ENCODE measurements around the gene GNAZ.

Gene GNAZ

GRCh38 chr22:23146478-23147205 lies 76.3 kb downstream of the GNAZ start:
- TF ChIP-seq, protein P1, sequence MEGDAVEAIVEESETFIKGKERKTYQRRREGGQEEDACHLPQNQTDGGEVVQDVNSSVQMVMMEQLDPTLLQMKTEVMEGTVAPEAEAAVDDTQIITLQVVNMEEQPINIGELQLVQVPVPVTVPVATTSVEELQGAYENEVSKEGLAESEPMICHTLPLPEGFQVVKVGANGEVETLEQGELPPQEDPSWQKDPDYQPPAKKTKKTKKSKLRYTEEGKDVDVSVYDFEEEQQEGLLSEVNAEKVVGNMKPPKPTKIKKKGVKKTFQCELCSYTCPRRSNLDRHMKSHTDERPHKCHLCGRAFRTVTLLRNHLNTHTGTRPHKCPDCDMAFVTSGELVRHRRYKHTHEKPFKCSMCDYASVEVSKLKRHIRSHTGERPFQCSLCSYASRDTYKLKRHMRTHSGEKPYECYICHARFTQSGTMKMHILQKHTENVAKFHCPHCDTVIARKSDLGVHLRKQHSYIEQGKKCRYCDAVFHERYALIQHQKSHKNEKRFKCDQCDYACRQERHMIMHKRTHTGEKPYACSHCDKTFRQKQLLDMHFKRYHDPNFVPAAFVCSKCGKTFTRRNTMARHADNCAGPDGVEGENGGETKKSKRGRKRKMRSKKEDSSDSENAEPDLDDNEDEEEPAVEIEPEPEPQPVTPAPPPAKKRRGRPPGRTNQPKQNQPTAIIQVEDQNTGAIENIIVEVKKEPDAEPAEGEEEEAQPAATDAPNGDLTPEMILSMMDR (IDR thresholded peaks at IDR 0.05) = no peak

DNA sequence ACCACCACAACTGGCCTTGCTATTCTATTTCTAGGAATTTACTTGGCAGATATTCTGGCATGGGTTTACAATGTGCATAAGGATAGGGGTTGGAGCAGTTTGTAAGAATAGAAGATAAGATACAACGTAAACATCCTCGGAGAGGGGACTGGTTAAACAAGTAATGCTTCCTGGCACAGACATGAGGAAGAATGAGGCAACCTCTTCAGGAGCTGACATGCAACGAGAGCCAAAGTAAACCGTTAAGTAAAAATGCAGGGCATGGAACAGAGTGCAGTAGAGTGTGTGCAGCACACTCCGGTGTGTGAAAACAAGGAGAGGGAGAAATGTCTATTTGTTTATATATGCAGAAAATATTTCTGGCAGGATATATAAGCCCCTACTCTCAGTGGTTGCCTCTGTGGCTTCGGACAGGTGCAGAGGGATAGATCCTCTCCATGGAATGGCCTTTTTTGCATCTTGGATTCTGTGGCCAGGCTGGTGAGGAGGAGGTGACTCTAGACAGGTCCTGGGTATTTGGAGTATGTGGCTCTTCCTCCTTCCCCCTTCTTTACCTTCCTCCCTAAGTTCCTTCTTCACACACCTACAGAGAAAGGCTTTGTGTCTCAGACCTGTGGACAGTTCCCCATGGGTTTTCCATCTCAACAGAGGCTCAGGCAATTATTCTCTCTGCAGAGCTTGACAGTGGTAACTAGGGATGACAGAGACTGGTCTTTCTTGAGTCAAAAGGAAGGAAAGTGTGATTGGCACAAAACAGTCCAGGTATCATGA lies 77.5 kb downstream of the GNAZ start:
- TF ChIP-seq, protein P1 (IDR thresholded peaks at IDR 0.05) = no peak

GRCh38 chr22:23149743-23150238 lies 79.5 kb downstream of the GNAZ start:
- TF ChIP-seq, protein P1 (IDR thresholded peaks at IDR 0.05) = no peak

DNA sequence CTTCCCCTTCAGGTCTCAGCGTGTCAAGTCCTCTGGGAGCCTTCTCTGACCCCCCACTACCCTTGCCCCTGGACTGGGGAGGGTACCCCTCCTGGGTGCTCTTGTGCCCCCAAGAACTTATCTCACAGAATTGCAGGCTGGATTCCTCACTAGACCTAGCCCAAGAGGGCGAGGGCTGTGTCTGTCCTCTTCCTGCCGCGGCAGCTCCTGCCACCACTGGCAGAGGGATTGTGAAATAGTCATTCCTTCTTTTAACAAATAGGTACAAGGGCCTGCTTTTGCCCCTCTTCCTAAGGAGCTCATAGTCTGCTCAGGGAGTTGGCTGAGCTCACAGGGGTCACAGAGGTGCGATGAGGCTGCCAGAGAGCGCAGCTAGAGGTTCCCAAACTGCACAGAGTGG lies 80.4 kb downstream of the GNAZ start:
- TF ChIP-seq, protein P1 (IDR thresholded peaks at IDR 0.05) = no peak

- TF ChIP-seq, protein P1 (IDR thresholded peaks at IDR 0.05) = no peak
Measured at GRCh38 chr22:23151827-23152226, 81.5 kb downstream of the GNAZ start.

GRCh38 chr22:23152238-23153114 lies 82.2 kb downstream of the GNAZ start:
- TF ChIP-seq, protein P1 (IDR thresholded peaks at IDR 0.05) = no peak

- TF ChIP-seq, protein P1 (IDR thresholded peaks at IDR 0.05) = no peak
Measured at GRCh38 chr22:23153994-23154393, 83.7 kb downstream of the GNAZ start.
